Activated T-helper 2 cell treated with anti-CD3 and anti-CD28 coated beads, Interferon-gamma antibody, Interleukin-2, Interleukin-4, amounts not matched to agents 10 μg/mL and 5 μg/mL and 100 μg/mL, durations not matched to agents 14 hours and 24 hours and 36 hours (primary cell): Measurements from ENCODE around the gene BEX2. TPM values are rescaled to one million over a fixed set of nuclear protein-coding genes. Genes with fewer than 3 reads are reported as not detected.
"Not testable (repeated sequence)": the region's sequence is repeated elsewhere in the genome, so short reads cannot be mapped to it uniquely, and the experiment has no call there.

Experiments used
- DNase-seq: peaks from one replicate; pipeline ENCODE4 v3.0.0; 2021; ENCODE audit warnings: low spot score
- H3K27ac Mint-ChIP-seq: one replicate; pipeline ENCODE4 v1.8.0; 2021; ENCODE audit warnings: mixed read lengths
- H3K27me3 Mint-ChIP-seq: one replicate; pipeline ENCODE4 v1.8.0; 2021; ENCODE audit warnings: low read depth, mixed read lengths
- H3K36me3 Mint-ChIP-seq: one replicate; pipeline ENCODE4 v1.8.0; 2021; ENCODE audit warnings: low read depth, mixed read lengths
- H3K4me1 Mint-ChIP-seq: one replicate; pipeline ENCODE4 v1.8.0; 2021; ENCODE audit warnings: low read depth, mixed read lengths
- H3K4me3 Mint-ChIP-seq: one replicate; pipeline ENCODE4 v1.8.0; 2021; ENCODE audit warnings: low read depth, mild to moderate bottlenecking, moderate library complexity, mixed read lengths
- H3K9me3 Mint-ChIP-seq: one replicate; pipeline ENCODE4 v1.8.0; 2021; ENCODE audit warnings: mixed read lengths
- intact Hi-C: fragments of 100-400 bp; cut with micrococcal nuclease; formaldehyde crosslinking; loops from one replicate; pipeline ENCODE4 v1.15.1; 2023
- total RNA-seq: library from RNA; stranded (reverse); gene quantifications from 2 replicates; pipeline ENCODE4 v1.2.3, GENCODE V29; 2022

The BEX2 gene
- total RNA-seq, 1 donor from 2014 or later: 2.6 TPM

DNA sequence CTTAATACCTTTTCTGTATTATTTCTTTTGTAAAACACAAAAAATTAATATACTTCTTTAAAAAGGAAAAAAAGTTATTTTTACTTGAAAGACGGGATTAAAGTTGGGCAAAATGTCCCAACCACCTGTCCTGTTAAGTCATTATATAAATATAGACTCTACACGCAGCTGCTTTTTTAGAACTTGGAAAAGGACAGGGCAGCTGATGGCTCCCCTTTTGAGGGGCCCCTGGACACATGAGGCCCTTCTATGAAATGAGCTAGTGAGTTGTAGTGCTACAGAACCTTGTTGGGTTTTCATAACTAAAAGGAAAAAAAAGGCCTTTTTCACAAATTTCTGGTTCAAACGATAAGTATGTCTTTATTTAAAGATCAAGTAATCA is 600 bp upstream of the BEX2 start:
- no peaks in the 10 kb centered on the region for H3K27me3 Mint-ChIP-seq
- no peaks in the 10 kb centered on the region for H3K9me3 Mint-ChIP-seq
- peaks cover 4% of the 10 kb centered on the region for H3K4me1 Mint-ChIP-seq
- no peak for DNase-seq
- H3K4me3 Mint-ChIP-seq: peak overlapping the region; percentile 72
- intact Hi-C loops: no loop called here
- no peaks in the 10 kb centered on the region for H3K36me3 Mint-ChIP-seq
- no peak overlapping the region for H3K27ac Mint-ChIP-seq

DNA sequence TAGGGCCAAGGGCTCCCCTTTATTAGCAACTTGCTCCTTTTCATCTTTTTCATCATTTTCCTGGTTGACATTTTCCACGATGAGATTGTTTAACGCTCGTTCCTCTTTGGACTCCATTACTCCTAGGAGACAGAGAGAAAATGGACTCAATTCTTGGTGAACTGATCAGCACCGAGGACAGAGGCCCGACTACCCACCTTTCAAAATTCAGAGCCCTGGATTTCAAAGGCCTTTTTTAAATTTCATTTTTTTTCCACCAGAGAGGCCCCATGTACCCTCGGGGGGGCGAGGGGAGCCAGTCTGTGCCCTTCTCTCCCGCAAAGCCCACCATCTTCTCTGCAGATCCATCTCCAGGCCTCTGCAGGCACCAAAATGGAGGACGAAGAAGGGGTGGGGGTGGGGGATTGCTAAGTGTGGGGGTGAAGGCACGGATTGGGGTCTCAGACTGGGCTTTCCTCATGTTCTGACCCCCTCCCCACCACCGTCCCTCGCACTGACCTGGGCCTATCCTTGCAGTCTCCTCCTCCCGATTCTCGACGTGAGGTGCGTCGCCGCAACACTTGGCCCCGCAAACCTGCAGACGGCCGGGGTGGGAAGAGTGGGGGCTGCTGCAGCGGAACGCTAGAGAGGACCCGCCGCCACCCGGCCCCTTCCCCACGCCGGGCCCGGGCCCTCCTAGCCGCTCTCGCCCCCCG is 783 bp downstream of the BEX2 start:
- Mint-ChIP-seq H3K4me1 (peaks cover 4% of the 10 kb centered on the region), H3K4me3 (no peak overlapping the region), H3K27ac (no peak overlapping the region), H3K9me3 (no peaks in the 10 kb centered on the region), H3K36me3 (no peaks in the 10 kb centered on the region), H3K27me3 (no peaks in the 10 kb centered on the region)
- intact Hi-C loops: no loop called here
- DNase-seq: no peak

DNA sequence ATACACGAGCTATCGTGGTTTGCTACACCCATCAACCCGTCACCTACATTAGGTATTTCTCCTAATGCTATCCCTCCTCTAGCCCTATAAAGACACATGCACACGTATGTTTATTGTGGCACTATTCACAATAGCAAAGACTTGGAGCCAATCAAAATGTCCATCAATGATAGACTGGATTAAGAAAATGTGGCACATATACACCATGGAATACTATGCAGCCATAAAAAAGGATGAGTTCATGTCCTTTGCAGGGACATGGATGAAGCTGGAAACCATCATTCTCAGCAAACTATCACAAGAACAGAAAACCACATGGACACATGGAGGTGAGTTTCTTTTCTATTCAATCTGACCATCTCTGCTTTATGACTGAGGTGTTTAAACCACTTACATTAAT is 5.1 kb downstream of the BEX2 start:
- H3K27ac Mint-ChIP-seq, intact Hi-C loops, H3K36me3 Mint-ChIP-seq, DNase-seq, H3K27me3 Mint-ChIP-seq, H3K4me3 Mint-ChIP-seq, H3K9me3 Mint-ChIP-seq, H3K4me1 Mint-ChIP-seq: not testable (repeated sequence)

- intact Hi-C loops: no loop called here
- DNase-seq: no peak
- Mint-ChIP-seq H3K9me3 (no peaks in the 10 kb centered on the region), H3K27me3 (no peaks in the 10 kb centered on the region), H3K27ac (no peak overlapping the region), H3K4me3 (no peak overlapping the region), H3K4me1 (peaks cover 3% of the 10 kb centered on the region), H3K36me3 (no peaks in the 10 kb centered on the region)
Observed at GRCh38 chrX:103304705-103305104, 6.1 kb downstream of the BEX2 start.

DNA sequence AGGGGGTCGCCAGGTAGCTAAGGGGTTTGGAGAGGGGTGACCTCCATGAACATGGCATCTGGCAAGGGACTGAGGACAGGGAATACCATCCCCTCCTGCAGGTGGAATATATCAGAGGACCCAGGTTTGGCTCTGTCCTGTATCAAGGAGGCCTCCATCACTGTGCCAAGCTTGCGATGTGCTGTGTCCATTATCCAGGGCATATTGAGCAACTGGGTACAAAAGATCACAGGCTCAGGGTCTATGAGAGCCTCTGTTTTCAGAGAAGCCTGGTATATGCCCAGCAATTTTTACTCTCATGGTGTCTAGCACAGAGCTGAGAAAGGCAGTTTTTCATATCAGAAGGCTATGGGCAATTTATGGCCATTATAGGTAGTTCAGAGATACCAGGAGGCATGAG is 17.7 kb downstream of the BEX2 start:
- Mint-ChIP-seq H3K4me1 (no peaks in the 10 kb centered on the region), H3K27ac (no peak overlapping the region), H3K36me3 (no peaks in the 10 kb centered on the region), H3K4me3 (no peak overlapping the region), H3K9me3 (no peaks in the 10 kb centered on the region), H3K27me3 (peaks cover 5% of the 10 kb centered on the region)
- DNase-seq: no peak
- intact Hi-C loops: no loop called here

GRCh38 chrX:103279624-103280023 is 31.2 kb downstream of the BEX2 start:
- Mint-ChIP-seq H3K4me3 (no peak overlapping the region), H3K36me3 (no peaks in the 10 kb centered on the region), H3K27ac (no peak overlapping the region), H3K27me3 (peaks cover 35% of the 10 kb centered on the region), H3K4me1 (peaks cover 2% of the 10 kb centered on the region), H3K9me3 (no peaks in the 10 kb centered on the region)
- DNase-seq: no peak
- intact Hi-C loops: no loop called here

DNA sequence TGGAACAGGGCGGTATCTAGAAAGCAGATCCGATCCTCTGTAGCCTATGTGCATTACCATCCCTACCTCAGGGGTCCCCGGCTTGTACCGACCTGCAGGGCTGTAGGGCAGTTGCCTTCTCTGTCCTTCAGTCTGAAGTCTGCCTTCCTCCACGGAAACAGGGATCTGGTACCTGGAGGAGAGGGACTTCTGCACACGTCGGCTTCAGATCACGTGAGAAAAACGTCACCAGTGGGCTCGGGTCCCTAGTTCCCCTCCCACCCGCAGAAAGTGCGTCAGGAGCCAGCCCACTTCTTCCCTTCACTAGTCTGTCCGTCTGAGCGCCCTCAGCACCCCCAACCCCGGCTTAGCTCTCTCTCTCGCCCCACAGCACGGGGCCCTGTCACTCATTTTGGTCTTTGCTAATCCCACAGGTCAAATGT is 34.2 kb downstream of the BEX2 start, which contains the start of gene TCEAL5:
TSS of gene TCEAL5 (minus strand) at position 170 of the 422 bp plus-strand sequence. CDS start 2,187 bp downstream, outside the sequence.
- no peak for DNase-seq
- Mint-ChIP-seq H3K27me3 (peaks cover 46% of the 10 kb centered on the region), H3K4me3 (no peak within 1 kb of the TSS), H3K4me1 (peaks cover 2% of the 10 kb centered on the region), H3K36me3 (no peaks in the 10 kb centered on the region), H3K9me3 (no peaks in the 10 kb centered on the region), H3K27ac (no peak within 1 kb of the TSS)
- intact Hi-C loops: no loop called here

- DNase-seq: no peak
- intact Hi-C loops: no loop called here
- Mint-ChIP-seq H3K27ac (no peak overlapping the region), H3K4me1 (peaks cover 2% of the 10 kb centered on the region), H3K36me3 (no peaks in the 10 kb centered on the region), H3K9me3 (no peaks in the 10 kb centered on the region), H3K4me3 (no peak overlapping the region), H3K27me3 (peaks cover 49% of the 10 kb centered on the region)
Observed at GRCh38 chrX:103275947-103276567, 34.7 kb downstream of the BEX2 start.

DNA sequence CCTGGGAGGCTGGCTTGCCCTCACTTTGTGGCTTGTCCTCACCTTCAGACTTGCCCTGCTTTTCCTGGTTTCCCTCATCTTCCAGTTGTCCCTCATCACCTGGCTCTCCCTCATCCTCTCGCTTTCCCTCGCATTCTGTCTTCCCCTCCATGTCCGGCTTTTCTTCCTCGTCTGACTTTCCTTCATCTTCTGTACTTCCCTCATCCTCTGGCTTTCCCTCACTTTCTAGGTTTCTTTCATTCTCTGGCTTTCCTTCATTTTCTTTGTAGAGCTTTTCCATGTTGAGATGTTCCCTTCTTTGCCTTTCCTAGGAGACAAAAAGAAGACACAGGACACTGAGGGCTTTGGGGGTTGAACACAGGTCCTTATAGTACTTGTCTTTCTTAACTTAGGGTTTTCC is 36.5 kb downstream of the BEX2 start:
- H3K27me3 Mint-ChIP-seq: peaks cover 45% of the 10 kb centered on the region
- H3K27ac Mint-ChIP-seq: no peak overlapping the region
- peaks cover 2% of the 10 kb centered on the region for H3K4me1 Mint-ChIP-seq
- no peak for DNase-seq
- no peaks in the 10 kb centered on the region for H3K9me3 Mint-ChIP-seq
- H3K4me3 Mint-ChIP-seq: no peak overlapping the region
- intact Hi-C loops: no loop called here
- no peaks in the 10 kb centered on the region for H3K36me3 Mint-ChIP-seq

Other genes starting within 250 kb of the BEX2 start
- not detected in 2 replicates for gene BEX1, start 246.8 kb downstream of the BEX2 start, total RNA-seq
- gene NXF3, start 217.8 kb downstream of the BEX2 start, total RNA-seq: not detected in 2 replicates
- 7.8 and 9.4 TPM in 2 replicates for gene BEX4, start 95.9 kb downstream of the BEX2 start, total RNA-seq
- gene TCEAL8, start 55.8 kb downstream of the BEX2 start, total RNA-seq: 28.1 and 30.1 TPM in 2 replicates
- not detected in 2 replicates for gene TCEAL5, start 34.2 kb downstream of the BEX2 start, total RNA-seq
- not detected in 2 replicates for gene TCEAL7, start 19.2 kb upstream of the BEX2 start, total RNA-seq
- 0.73 and 0.97 TPM in 2 replicates for gene TCEAL9, start 45.5 kb upstream of the BEX2 start, total RNA-seq
- gene BEX3, start 65.5 kb upstream of the BEX2 start, total RNA-seq: 7.0 and 8.4 TPM in 2 replicates
- gene RAB40A, start 208.5 kb upstream of the BEX2 start, total RNA-seq: not detected in 2 replicates